Measurements from ENCODE around the gene ENTR1. TPM values are rescaled to one million over a fixed set of nuclear protein-coding genes. Genes with fewer than 3 reads are reported as not detected.

ENTR1 gene
- 65.8 to 76.1 TPM (median 74.2 TPM) in 5 replicates for total RNA-seq (2022; extraction: Qiagen RNA extraction; ENCODE audit: low read depth)

GRCh38 chr9:136410500-136411287 lies at the start of gene ENTR1, which contains the start of gene PMPCA:
ENTR1 (minus strand) TSS chr9:136410614; CDS start chr9:136410397, 217 bp downstream.
PMPCA (plus strand) TSS chr9:136410658; CDS start chr9:136410669, 11 bp downstream.

GRCh38 chr9:136439481-136440408 lies 29.3 kb upstream of the ENTR1 start, which contains the start of gene INPP5E:
INPP5E (minus strand) TSS chr9:136439845; CDS start chr9:136439419, 426 bp downstream.

GRCh38 chr9:136400038-136400834 lies 10.2 kb downstream of the ENTR1 start, which contains the start of gene SNAPC4:
SNAPC4 (minus strand) TSS chr9:136400170; CDS start chr9:136398428, 1,742 bp downstream.

GRCh38 chr9:136373300-136374182 lies 36.9 kb downstream of the ENTR1 start, which contains the start of gene CARD9:
CARD9 (minus strand) TSS chr9:136373669; CDS start chr9:136372078, 1,591 bp downstream.

GRCh38 chr9:136363106-136363948 lies 47.1 kb downstream of the ENTR1 start, which contains the start of gene DNLZ:
DNLZ (minus strand) TSS chr9:136363744; CDS start chr9:136363714, 30 bp downstream.

Other genes starting within 250 kb of the ENTR1 start
- gene LHX3, start 205.5 kb downstream of the ENTR1 start, total RNA-seq (2022; extraction: Qiagen RNA extraction; ENCODE audit: low read depth) = 0.08 to 0.12 TPM (median 0.09 TPM) in 4 of 5 replicates, not detected in the other
- gene QSOX2, start 164.8 kb downstream of the ENTR1 start, total RNA-seq (2022; extraction: Qiagen RNA extraction; ENCODE audit: low read depth) = 26.6 to 30.1 TPM (median 28.8 TPM) in 5 replicates
- not detected in 5 replicates for gene CCDC187, start 106.5 kb downstream of the ENTR1 start, total RNA-seq (2022; extraction: Qiagen RNA extraction; ENCODE audit: low read depth)
- 8.7 to 13.6 TPM (median 11.4 TPM) in 5 replicates for gene GPSM1, start 83.1 kb downstream of the ENTR1 start, total RNA-seq (2022; extraction: Qiagen RNA extraction; ENCODE audit: low read depth)
- 17.8 to 41.5 TPM (median 38.2 TPM) in 5 replicates for gene DNLZ, start 46.9 kb downstream of the ENTR1 start, total RNA-seq (2022; extraction: Qiagen RNA extraction; ENCODE audit: low read depth)
- 0.69 to 2.4 TPM (median 1.2 TPM) in 5 replicates for gene CARD9, start 36.9 kb downstream of the ENTR1 start, total RNA-seq (2022; extraction: Qiagen RNA extraction; ENCODE audit: low read depth)
- 11.8 to 14.6 TPM (median 13.2 TPM) in 5 replicates for gene SNAPC4, start 10.4 kb downstream of the ENTR1 start, total RNA-seq (2022; extraction: Qiagen RNA extraction; ENCODE audit: low read depth)
- 73.6 to 104 TPM (median 78.7 TPM) in 5 replicates for gene PMPCA, start within 50 bp of the ENTR1 start, total RNA-seq (2022; extraction: Qiagen RNA extraction; ENCODE audit: low read depth)
- gene INPP5E, start 29.2 kb upstream of the ENTR1 start, total RNA-seq (2022; extraction: Qiagen RNA extraction; ENCODE audit: low read depth) = 13.8 to 20.7 TPM (median 18.4 TPM) in 5 replicates
- 58.8 to 69.2 TPM (median 63.2 TPM) in 5 replicates for gene SEC16A, start 72.4 kb upstream of the ENTR1 start, total RNA-seq (2022; extraction: Qiagen RNA extraction; ENCODE audit: low read depth)
- gene NOTCH1, start 135.4 kb upstream of the ENTR1 start, total RNA-seq (2022; extraction: Qiagen RNA extraction; ENCODE audit: low read depth) = 8.7 to 12.2 TPM (median 10.8 TPM) in 5 replicates

All from A549 treated with CpdA at 1 μM for 4 hours (cell line).